H1 (cell line): ENCODE results near the gene MACF1. TPM values are rescaled to one million over a fixed set of nuclear protein-coding genes. Genes with fewer than 3 reads are reported as not detected.

Experiments
- CHD7 ChIP-seq: fragments of 300-600 bp; sonication (generic); IDR thresholded peaks from 2 replicates; pipeline ENCODE4 v1.7.1; 2012; ENCODE audit warnings: low read length, moderate library complexity, mild to moderate bottlenecking, inconsistent platforms; ENCODE audit not compliant: insufficient replicate concordance
- FOSL1 ChIP-seq: IDR thresholded peaks from 2 replicates; pipeline ENCODE4 v1.6.1; 2011; ENCODE audit warnings: mild to moderate bottlenecking, low read depth, low read length, moderate library complexity; ENCODE audit not compliant: insufficient read depth
- MAFK ChIP-seq: IDR thresholded peaks from 2 replicates; pipeline ENCODE4 v1.6.1; 2012; ENCODE audit warnings: low read depth, mild to moderate bottlenecking, improper control_type of control experiment, low read length
- SAP30 ChIP-seq: fragments of 300-600 bp; sonication (generic); IDR thresholded peaks from 2 replicates; pipeline ENCODE4 v1.7.1; 2012; ENCODE audit warnings: low read length, moderate library complexity, mild to moderate bottlenecking, inconsistent platforms; ENCODE audit not compliant: insufficient read depth, insufficient replicate concordance
- SUZ12 ChIP-seq: fragments of 200-600 bp; sonication (generic); IDR thresholded peaks from 2 replicates; pipeline ENCODE4 v1.6.1; 2012; ENCODE audit warnings: mild to moderate bottlenecking, inconsistent platforms, low read length, moderate library complexity, mixed read lengths
- TBP ChIP-seq: IDR thresholded peaks from 2 replicates; pipeline ENCODE4 v1.6.1; 2011; ENCODE audit warnings: low read depth, low read length, improper control_type of control experiment
- TEAD4 ChIP-seq: IDR thresholded peaks from 2 replicates; pipeline ENCODE4 v1.6.1; 2012; ENCODE audit warnings: low read depth, low read length, inconsistent platforms, mixed read lengths
- polyA plus RNA-seq, 7 experiments: library from polyadenylated mRNA; depleted of rRNA in 3 of 7; stranded (reverse) in 5 of 7; unstranded in 2 of 7; fragments of >200 nt in 5 of 7; fragments of 200-250 nt in 2 of 7; gene quantifications; 1 replicate in 5 of 7; 2 replicates in 1 of 7; 4 replicates in 1 of 7; pipeline versions ENCODE4 v1.2.1 to v1.2.3, GENCODE V29; 2011 to 2013; ENCODE audit warnings: missing spikeins in 2 of 7, mixed read lengths in 2 of 7
- total RNA-seq: library from RNA; stranded (reverse); fragmentation: NEBNext Ultra II Directional; extraction: Animal tissue kit (Norgen Biotek cat#: 25700); gene quantifications from 2 replicates; pipeline ENCODE4 v1.2.1, GENCODE V29; 2021

MACF1 gene
- total and polyA plus RNA-seq, 2 of the 8 experiments (the other 6 are each of a cell fraction or from before 2014, with no cell fraction given): 59.8 to 285 TPM

DNA sequence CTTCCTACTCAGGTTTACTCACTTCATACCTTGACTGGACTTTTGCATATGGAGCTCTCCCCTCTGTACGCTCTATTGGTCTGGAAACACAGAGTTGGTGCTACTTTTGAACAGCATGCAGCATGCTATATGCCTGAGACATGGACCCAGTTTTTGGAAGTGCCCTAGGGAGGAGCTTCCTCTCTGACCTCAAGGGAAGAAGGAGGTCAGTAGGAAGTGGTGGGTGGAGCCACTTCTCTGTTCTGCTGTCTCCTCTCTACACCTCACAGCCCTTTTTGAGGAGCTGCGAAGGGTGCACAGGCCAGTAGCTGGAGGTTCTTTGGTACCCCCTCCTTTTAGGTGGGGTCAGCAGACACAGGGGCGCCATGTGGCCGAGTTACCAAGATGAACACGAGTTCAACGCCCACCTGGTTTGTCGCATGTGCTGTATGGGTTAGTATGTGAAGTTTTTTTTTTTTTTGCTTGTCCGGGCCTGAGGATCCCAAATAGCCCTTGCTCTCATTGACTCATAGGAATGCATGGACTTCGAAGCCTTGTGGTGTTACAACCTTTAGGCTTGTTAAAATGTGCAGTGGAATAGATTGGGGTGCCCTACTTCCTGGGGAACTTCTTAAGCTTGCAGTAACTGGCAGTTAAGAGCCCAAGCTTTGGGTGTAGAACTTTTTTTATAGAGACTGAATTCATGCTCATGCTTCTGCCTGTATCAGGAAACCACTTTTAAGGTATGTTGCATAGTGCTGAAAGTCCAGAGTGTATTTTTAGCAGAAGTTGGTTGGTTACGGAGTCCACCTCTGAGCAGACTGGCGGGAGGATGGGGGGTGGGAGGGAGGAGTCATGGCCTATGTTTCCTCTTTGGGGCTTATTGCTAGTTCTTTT lies 10.7 kb downstream of the MACF1 start (continued):
- no peak for TF ChIP-seq CHD7
- no peak for TF ChIP-seq FOSL1
- no peak for TF ChIP-seq TBP
- TF ChIP-seq SUZ12: no peak
- no peak for TF ChIP-seq SAP30
- TF ChIP-seq MAFK: no peak
- no peak for TF ChIP-seq TEAD4
